Measurements from ENCODE around the gene FABP1.

DNA sequence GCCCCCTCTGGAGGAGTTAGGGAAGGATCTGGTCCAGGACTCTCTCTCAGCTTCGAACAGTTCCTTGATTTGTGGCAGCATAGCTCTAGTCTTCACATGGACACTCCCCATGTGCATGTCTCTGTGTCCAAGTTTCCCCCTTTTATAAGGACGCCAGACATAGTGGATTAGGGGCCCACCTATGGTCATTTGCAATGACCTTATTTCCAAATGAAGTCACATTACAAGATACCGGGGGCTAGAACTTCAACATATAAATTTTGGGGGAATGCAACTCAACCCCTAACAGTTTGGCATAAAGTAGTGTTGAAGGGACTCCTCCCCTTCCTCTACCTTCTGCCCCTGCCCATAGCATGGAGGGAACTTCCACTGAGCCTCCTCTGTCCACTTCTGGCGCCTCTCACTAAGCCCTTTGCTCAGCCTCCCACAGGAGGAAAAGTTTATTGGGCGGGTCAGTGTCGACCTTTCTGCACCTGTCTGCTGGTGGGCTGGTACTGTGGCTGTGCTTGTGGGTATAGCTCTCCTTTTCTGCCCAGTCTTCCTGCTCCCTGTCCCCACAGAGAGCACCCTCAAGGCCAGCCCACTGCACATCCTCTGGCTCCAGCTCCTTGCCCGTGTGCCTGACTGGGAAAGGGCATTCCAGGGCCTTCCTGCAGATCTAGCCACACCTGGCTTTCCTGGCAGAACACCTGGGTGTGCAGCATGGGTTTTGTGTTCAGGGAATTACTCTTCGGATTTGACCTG lies 5.5 kb downstream of the FABP1 start:
- TF ChIP-seq, protein P1, sequence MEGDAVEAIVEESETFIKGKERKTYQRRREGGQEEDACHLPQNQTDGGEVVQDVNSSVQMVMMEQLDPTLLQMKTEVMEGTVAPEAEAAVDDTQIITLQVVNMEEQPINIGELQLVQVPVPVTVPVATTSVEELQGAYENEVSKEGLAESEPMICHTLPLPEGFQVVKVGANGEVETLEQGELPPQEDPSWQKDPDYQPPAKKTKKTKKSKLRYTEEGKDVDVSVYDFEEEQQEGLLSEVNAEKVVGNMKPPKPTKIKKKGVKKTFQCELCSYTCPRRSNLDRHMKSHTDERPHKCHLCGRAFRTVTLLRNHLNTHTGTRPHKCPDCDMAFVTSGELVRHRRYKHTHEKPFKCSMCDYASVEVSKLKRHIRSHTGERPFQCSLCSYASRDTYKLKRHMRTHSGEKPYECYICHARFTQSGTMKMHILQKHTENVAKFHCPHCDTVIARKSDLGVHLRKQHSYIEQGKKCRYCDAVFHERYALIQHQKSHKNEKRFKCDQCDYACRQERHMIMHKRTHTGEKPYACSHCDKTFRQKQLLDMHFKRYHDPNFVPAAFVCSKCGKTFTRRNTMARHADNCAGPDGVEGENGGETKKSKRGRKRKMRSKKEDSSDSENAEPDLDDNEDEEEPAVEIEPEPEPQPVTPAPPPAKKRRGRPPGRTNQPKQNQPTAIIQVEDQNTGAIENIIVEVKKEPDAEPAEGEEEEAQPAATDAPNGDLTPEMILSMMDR (IDR thresholded peaks at IDR 0.05) = no peak
- TF ChIP-seq POLR2A (IDR thresholded peaks at IDR 0.05) = no peak
